Esophagus muscularis mucosa (tissue), 4 donors: ENCODE results near the gene SEC24D.

Experiments used
- CTCF ChIP-seq, 3 experiments: fragments of 200-600 bp in 2 of 3; fragments of 450-650 bp in 1 of 3; sonication (generic) in 2 of 3; IDR thresholded peaks; one replicate each; pipeline ENCODE4 v1.5.1; 2017 to 2019; ENCODE audit warnings: antibody characterized with exemption in 3 of 3, mild to moderate bottlenecking in 2 of 3, moderate library complexity in 1 of 3
- EP300 ChIP-seq: sonication (generic); formaldehyde crosslinking; IDR thresholded peaks from one replicate; pipeline ENCODE4 v1.6.1; 2017; ENCODE audit warnings: antibody characterized with exemption
- POLR2A ChIP-seq: fragments of 450-650 bp; IDR thresholded peaks from one replicate; pipeline ENCODE4 v1.6.1; 2017; ENCODE audit warnings: antibody characterized with exemption, moderate library complexity, mild to moderate bottlenecking, low read depth
- POLR2AphosphoS5 ChIP-seq, 2 donors: sonication (generic); formaldehyde crosslinking; IDR thresholded peaks; one replicate each; pipeline ENCODE4 v1.6.1; 2017; ENCODE audit warnings: antibody characterized with exemption in 2 of 2

DNA sequence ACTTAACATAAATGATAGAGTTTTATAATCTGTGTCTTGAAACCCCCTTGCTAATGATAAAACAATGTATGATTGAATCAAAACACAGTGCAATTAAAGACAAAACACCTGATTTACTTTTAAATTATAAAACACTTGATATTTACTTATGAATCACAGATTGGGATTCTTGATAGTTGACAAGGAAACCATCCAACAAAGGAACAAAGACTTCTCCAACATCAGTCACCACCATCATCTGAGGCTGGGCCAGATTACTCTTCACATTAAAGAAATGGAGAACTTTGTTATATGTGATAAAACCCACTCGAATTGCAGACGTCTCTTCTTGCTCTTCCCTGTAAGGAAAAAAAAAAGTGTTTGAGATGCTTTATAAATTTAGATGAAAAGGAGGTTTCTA lies 83.4 kb downstream of the SEC24D start:
- TF ChIP-seq CTCF (IDR thresholded peaks at IDR 0.05), result no peak
- TF ChIP-seq POLR2A, result no peak
- TF ChIP-seq POLR2AphosphoS5 (IDR thresholded peaks at IDR 0.05), result no peak
- TF ChIP-seq EP300, result no peak
